Measurements from ENCODE around the gene HCRTR2. TPM values are rescaled to one million over a fixed set of nuclear protein-coding genes. Genes with fewer than 3 reads are reported as not detected.
"Not testable (repeated sequence)": the region's sequence is repeated elsewhere in the genome, so short reads cannot be mapped to it uniquely, and the experiment has no call there.

The HCRTR2 gene
- not detected for total RNA-seq

DNA sequence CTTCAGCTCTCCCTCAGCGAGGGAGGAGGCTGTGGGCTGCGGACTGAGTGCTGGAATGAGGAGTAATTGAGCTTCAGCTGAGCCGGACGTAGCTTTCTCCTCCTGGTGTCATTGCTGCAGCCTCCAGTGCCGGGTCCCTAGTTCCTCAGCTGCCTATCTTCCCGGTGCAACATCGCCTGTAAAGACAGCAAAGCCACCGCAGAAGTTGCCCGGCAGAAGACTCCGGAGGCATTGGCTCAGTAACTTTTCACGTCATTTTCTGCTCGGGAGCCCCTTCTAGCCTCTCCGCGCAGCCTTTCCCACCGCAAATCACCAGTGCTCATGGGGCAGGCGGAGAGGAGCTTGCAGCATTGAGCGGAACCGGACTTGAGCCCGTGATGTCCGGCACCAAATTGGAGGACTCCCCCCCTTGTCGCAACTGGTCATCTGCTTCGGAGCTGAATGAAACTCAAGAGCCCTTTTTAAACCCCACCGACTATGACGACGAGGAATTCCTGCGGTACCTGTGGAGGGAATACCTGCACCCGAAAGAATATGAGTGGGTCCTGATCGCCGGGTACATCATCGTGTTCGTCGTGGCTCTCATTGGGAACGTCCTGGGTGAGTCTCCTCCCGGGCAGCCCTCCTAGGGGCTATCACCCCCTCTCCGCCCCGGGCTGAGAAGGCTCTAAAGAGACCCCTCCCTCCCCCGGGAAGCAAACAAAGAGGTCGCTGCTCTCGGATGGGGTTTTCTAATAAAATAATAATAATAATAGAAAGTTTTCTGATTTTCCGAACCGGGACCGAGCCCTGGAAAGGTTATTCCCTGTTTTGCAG lies at the start of gene HCRTR2:
TSS of gene HCRTR2 (plus strand) at position 305 of the 816 bp plus-strand sequence. CDS start at position 378, 73 bp downstream.
- no peak within 1 kb of the TSS for H3K27ac Mint-ChIP-seq
- no peak for ATAC-seq
- no peaks in the 10 kb centered on the region for H3K36me3 Mint-ChIP-seq
- peaks cover 9 to 21% of the 10 kb centered on the region in 2 donors for H3K27me3 Mint-ChIP-seq
- H3K4me1 Mint-ChIP-seq (ENCODE audit: low read depth in 2 of 2), result no peaks in the 10 kb centered on the region
- H3K4me3 Mint-ChIP-seq, result no peak within 1 kb of the TSS
- no peak for DNase-seq (ENCODE audit: low spot score)
- H3K9me3 Mint-ChIP-seq, result peaks cover 9% of the 10 kb centered on the region

DNA sequence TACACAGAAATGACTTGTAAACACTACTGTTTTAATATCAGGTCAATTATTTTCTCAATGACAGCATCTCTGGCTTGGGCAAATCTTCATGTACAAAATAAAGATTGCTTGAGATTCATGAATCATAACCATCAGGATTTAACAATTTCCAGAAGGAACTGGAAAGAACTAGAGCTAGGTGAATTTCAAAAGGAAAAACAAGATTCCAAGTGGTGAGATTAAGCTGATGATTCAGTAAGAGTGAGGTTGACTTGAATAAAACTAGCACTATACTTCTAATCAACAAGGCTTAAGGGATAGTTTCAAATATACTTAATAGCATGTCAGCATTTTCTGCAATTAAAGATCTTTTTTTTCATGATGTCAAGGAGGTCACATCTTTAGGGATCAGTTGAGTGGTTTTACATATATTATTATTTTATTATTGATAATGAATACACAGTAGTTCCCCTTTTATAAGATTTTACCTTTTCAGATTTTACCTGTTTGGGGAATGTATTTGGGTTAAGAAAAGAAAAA lies 43.5 kb upstream of the HCRTR2 start:
- no peak for ATAC-seq
- H3K27me3 Mint-ChIP-seq, result no peaks in the 10 kb centered on the region
- H3K4me1 Mint-ChIP-seq (ENCODE audit: low read depth in 2 of 2), result no peaks in the 10 kb centered on the region
- H3K36me3 Mint-ChIP-seq, result peaks cover 10% of the 10 kb centered on the region
- H3K27ac Mint-ChIP-seq, result no peak overlapping the region
- H3K9me3 Mint-ChIP-seq, result peaks cover 25% of the 10 kb centered on the region
- no peak for DNase-seq (ENCODE audit: low spot score)
- no peak overlapping the region for H3K4me3 Mint-ChIP-seq

DNA sequence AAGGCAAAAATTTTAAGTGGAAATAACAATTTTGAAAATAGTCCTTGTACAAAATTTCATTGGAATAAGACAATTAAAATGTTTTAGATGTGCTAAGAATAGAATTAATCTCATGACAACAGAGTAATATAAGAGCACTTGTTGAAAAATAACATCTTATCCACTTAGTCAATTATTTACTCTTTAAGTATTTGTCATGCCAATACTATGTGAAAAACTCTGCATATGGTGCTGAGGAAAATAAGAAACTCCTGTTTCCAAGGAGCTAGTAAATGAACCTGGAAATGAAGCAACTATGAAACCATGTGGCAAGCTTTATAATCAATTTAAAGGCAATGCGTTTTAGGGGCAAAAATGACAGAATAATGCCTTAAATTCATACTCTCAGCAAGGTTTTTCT lies 42.7 kb upstream of the HCRTR2 start:
- no peak overlapping the region for H3K27ac Mint-ChIP-seq
- peaks cover 10% of the 10 kb centered on the region for H3K36me3 Mint-ChIP-seq
- no peaks in the 10 kb centered on the region for H3K4me1 Mint-ChIP-seq (ENCODE audit: low read depth in 2 of 2)
- peaks cover 25% of the 10 kb centered on the region for H3K9me3 Mint-ChIP-seq
- no peaks in the 10 kb centered on the region for H3K27me3 Mint-ChIP-seq
- ATAC-seq, result no peak
- DNase-seq (ENCODE audit: low spot score), result no peak
- H3K4me3 Mint-ChIP-seq, result no peak overlapping the region

DNA sequence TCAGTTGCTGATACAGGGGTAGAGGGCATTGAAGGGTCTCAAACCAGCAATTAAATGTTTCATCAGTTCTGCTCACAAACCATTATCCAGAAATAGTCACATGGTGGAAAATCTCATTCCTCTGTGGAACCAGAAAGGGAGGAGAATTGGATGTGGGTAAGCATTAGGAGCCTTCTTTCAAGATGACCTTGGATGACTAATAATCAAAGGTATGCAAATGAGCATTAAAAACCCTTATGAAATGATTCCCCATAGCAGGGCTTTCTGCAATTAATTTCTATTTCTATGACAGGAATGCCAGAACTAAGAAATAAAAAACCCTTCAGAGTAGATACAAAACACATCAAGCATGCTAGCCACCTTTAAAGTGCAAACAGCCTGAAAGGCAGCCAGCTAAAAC lies 37.4 kb upstream of the HCRTR2 start:
- Mint-ChIP-seq H3K36me3 (no peaks in the 10 kb centered on the region), H3K27me3 (no peaks in the 10 kb centered on the region), H3K4me3 (no peak overlapping the region), H3K9me3 (peaks cover 3% of the 10 kb centered on the region), H3K27ac (no peak overlapping the region), H3K4me1 (ENCODE audit: low read depth in 2 of 2) (no peaks in the 10 kb centered on the region)
- ATAC-seq, result no peak
- no peak for DNase-seq (ENCODE audit: low spot score)

DNA sequence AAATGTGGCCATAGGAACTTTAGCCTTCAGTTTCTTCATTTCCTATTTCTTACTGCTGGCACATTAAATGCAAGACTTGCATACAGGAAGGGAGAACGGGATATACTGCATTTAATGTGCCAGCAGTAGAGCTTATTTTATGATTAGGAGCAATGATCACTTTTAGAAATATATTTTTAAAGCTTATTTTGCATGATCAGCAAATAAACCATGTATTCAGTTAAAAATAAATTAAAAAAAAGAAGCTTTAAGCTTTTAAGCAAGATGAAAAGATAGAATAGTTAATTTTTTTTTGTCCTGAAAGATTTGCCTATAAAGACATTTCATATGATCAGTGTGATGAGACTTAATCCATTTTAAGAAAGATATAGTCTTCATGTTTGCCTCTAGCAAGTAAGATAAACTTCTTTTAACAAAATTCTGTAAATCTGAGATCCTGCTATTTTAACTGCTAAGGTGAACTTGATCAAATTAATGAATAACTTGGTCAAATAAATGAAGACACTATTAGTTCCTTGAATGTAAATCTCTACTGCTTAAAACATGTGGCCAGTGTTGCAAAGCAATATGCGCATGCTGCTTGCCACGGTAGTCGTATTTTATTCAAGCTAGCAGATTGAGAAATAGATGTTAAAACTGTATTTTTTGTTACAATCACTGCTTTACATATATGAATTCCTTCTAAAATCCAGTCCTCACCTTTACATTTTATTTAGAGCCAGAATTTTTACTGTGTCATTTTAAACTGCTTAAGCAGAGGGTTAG lies 36.2 kb upstream of the HCRTR2 start:
- no peaks in the 10 kb centered on the region for H3K36me3 Mint-ChIP-seq
- no peaks in the 10 kb centered on the region for H3K4me1 Mint-ChIP-seq (ENCODE audit: low read depth in 2 of 2)
- no peaks in the 10 kb centered on the region for H3K27me3 Mint-ChIP-seq
- H3K9me3 Mint-ChIP-seq, result peaks cover 1% of the 10 kb centered on the region
- DNase-seq (ENCODE audit: low spot score) (no peak), ATAC-seq (no peak)
- no peak overlapping the region for H3K4me3 Mint-ChIP-seq
- H3K27ac Mint-ChIP-seq, result no peak overlapping the region

DNA sequence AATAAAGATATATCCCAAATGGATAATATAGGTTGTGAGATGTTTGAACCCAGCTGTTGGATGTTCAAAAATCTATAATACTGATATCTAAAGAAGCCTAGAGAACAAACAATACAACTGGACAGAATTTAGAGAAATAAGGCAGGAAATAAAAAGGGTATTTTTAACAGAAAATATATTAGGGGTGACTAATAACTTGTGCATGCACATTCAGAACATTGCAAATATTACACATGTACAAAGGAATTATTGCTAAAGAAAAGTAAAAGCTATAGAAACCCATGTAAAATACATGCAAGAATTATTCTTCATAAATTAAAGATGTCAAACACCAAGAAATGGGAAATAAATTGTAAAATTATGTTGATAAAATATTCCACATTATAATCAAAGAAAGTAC lies 32.7 kb upstream of the HCRTR2 start:
- H3K27ac Mint-ChIP-seq, result no peak overlapping the region
- ATAC-seq (no peak), DNase-seq (ENCODE audit: low spot score) (no peak)
- H3K36me3 Mint-ChIP-seq, result no peaks in the 10 kb centered on the region
- H3K4me3 Mint-ChIP-seq, result no peak overlapping the region
- no peaks in the 10 kb centered on the region for H3K27me3 Mint-ChIP-seq
- H3K9me3 Mint-ChIP-seq, result peaks cover 4% of the 10 kb centered on the region
- H3K4me1 Mint-ChIP-seq (ENCODE audit: low read depth in 2 of 2), result no peaks in the 10 kb centered on the region

DNA sequence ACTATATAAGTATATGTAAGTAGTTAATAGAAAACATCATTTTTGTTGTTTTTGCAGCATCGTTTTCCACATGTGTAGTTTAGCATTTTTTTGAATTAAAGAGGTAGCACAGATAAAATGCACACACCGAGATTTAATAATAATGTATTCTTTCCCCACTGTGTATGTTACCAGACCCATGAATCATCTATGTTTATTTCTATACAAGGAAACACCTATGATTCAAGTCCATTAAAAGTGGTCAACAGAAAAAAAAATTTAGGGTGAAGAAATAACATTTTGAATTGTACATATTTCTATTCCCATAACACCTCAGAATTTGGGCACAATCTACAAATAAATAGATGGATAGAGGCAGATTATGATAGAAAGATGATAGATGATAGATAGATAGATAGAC lies 31.7 kb upstream of the HCRTR2 start:
- Mint-ChIP-seq H3K9me3 (peaks cover 6% of the 10 kb centered on the region), H3K27ac (no peak overlapping the region), H3K4me1 (ENCODE audit: low read depth in 2 of 2) (no peaks in the 10 kb centered on the region), H3K4me3 (no peak overlapping the region), H3K27me3 (no peaks in the 10 kb centered on the region), H3K36me3 (no peaks in the 10 kb centered on the region)
- DNase-seq (ENCODE audit: low spot score) (no peak), ATAC-seq (no peak)

DNA sequence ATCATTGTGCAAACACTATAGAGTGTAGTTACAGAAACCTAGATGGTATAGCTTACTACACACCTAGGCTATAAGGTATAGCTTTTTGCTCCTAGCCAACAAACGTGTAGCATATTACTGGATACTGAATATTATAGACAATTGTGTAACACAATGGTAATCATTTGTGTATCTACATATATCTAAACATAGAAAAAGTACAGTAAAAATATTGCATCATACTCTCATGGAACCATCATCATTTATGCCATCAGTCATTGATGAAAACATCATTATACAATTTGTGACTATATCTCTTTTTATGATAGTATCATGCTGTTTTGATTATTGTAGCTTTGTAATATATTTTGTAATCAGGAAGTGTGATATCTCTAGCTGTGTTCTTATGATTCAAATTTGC lies 21.0 kb upstream of the HCRTR2 start:
- Mint-ChIP-seq H3K27me3 (no peaks in the 10 kb centered on the region), H3K9me3 (peaks cover 8% of the 10 kb centered on the region), H3K4me3 (no peak overlapping the region), H3K36me3 (no peaks in the 10 kb centered on the region), H3K4me1 (ENCODE audit: low read depth in 2 of 2) (no peaks in the 10 kb centered on the region), H3K27ac (no peak overlapping the region)
- ATAC-seq (no peak), DNase-seq (ENCODE audit: low spot score) (no peak)

DNA sequence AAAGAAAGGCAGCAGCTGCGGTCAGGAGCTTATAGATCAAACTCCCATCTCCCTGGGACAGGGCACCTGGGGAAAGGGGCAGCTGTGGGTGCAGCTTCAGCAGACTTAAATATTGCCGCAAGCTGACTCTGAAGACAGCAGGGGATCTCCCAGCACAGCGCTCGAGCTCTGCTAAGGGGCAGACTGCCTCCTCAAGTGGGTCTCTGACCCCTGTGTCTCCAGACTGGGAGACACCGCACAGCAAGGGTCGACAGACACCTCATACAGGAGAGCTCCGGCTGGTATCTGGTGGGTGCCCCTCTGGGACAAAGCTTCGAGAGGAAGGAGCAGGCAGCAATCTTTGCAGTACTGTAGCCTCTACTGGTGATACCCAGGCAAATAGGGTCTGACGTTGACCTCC lies 15.5 kb upstream of the HCRTR2 start:
- not testable (repeated sequence) for H3K36me3 Mint-ChIP-seq; H3K4me3 Mint-ChIP-seq; ATAC-seq; H3K27ac Mint-ChIP-seq; H3K4me1 Mint-ChIP-seq (ENCODE audit: low read depth in 2 of 2); DNase-seq (ENCODE audit: low spot score); H3K27me3 Mint-ChIP-seq
- H3K9me3 Mint-ChIP-seq, result peaks cover 10% of the 10 kb centered on the region

DNA sequence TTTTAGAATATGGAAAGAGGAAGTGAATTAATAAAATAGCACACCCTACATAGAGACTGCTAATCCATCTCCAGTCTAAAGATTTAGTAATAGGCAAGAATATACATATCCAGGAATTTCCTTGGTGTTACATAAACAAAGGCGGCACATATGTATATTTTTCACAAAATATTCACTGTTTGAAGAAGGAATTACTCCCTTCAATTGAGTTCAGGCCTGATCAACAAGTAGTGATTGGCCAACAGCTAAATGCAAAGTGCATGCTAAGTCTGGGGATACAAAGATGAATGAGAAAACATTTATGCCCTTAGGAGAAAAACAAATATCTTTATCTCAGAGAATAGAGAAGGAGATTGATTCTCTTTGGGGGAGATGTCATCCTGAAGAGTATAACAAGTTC lies 6.5 kb upstream of the HCRTR2 start:
- DNase-seq (ENCODE audit: low spot score) (no peak), ATAC-seq (no peak)
- no peaks in the 10 kb centered on the region for H3K36me3 Mint-ChIP-seq
- H3K4me1 Mint-ChIP-seq (ENCODE audit: low read depth in 2 of 2), result no peaks in the 10 kb centered on the region
- no peak overlapping the region for H3K4me3 Mint-ChIP-seq
- no peak overlapping the region for H3K27ac Mint-ChIP-seq
- peaks cover 14% of the 10 kb centered on the region for H3K9me3 Mint-ChIP-seq
- H3K27me3 Mint-ChIP-seq, result peaks cover 1 to 4% of the 10 kb centered on the region in 2 donors

DNA sequence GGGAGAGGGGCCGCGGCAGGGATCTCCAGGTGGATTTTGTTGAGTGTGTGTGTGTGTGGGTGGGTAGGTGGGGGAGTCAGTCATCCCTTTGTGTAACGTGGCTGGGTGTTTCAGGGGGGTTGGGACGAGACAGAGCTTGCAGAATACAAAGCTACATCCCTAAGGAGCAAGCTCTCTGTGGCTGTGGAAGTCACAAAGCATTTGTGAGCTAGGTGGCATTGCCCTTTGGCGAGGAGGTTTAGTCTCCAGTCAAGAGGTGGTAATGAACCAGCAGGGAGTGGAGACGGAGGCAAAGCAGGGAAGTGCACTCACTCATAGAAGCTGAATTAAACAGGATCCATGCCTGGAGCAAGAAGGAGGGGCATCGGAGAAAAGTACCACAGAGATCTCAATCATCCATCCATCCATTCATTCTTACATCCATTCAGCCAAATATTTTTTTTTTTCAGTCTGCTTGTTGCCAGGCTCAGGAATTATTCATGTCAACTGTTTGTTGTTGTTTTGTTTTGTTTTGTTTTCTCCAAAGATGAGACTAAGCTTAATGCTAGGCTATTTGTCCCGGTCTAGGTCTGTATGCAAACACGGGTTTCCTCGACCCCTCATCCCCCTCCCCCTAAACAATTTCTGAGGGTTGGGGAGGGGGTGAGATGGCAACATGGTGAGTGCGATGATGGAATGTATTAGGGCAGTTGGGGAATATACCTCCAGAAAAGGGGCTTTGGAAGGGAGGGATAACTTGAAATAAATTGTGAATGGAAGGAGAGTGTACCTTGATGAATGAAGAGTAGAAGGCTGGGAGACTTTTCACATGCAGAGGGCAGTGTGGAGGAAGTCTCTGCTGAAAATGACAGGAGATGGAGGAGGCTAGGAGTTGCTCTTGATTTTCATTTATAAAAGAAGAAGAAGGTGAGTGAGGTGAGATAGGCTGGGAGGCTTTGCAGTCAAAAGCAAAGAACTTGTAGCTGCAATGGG lies 1.0 kb downstream of the HCRTR2 start:
- no peak for DNase-seq (ENCODE audit: low spot score)
- Mint-ChIP-seq H3K4me1 (ENCODE audit: low read depth in 2 of 2) (no peaks in the 10 kb centered on the region), H3K27me3 (peaks cover 9 to 21% of the 10 kb centered on the region in 2 donors), H3K9me3 (peaks cover 9% of the 10 kb centered on the region), H3K27ac (no peak overlapping the region), H3K36me3 (no peaks in the 10 kb centered on the region), H3K4me3 (no peak overlapping the region)
- no peak for ATAC-seq

DNA sequence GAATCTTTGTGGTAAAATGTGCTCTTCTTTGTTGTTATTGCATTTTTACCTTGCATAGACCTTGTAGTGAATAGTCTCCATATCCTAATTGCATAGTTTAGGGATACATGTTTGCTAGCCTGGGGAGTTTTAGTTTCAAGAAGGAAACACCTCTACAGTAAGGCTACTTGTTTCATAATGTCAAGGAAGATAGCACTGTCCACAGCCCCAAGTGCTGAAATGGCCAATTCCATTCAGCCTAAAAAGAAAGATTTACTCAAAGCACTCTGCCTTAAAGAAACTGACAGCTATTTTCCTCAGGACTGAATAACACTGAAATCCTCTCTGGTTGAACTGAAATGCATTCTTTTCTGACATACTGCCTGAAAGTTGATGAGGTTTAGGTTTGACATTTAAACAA lies 2.6 kb downstream of the HCRTR2 start:
- no peak overlapping the region for H3K27ac Mint-ChIP-seq
- ATAC-seq, result no peak
- no peak overlapping the region for H3K4me3 Mint-ChIP-seq
- H3K4me1 Mint-ChIP-seq (ENCODE audit: low read depth in 2 of 2), result no peaks in the 10 kb centered on the region
- peaks cover 9% of the 10 kb centered on the region for H3K9me3 Mint-ChIP-seq
- peaks cover 9 to 21% of the 10 kb centered on the region in 2 donors for H3K27me3 Mint-ChIP-seq
- DNase-seq (ENCODE audit: low spot score), result no peak
- H3K36me3 Mint-ChIP-seq, result no peaks in the 10 kb centered on the region

DNA sequence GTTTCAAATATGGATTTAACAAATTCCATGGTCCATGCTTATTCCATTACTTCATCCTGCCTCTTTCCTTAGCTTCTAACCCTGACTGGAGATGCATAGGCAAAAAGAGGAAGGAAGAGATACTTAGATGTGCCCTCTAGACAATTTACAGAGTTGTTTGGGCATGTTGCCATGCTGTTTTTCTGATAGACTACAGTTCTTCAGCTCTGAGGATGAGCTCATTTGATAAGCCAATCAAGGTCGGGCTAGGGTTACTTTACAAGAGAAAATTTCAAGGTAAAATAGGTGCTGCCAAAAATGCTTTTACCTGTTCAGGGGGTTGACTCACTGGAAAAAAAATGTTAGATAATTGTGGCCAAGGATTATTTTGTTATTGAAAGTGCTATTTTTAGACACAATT lies 5.9 kb downstream of the HCRTR2 start:
- H3K27me3 Mint-ChIP-seq, result peaks cover 4 to 9% of the 10 kb centered on the region in 2 donors
- H3K4me3 Mint-ChIP-seq, result no peak overlapping the region
- H3K36me3 Mint-ChIP-seq, result no peaks in the 10 kb centered on the region
- ATAC-seq, result no peak
- no peak for DNase-seq (ENCODE audit: low spot score)
- H3K4me1 Mint-ChIP-seq (ENCODE audit: low read depth in 2 of 2), result no peaks in the 10 kb centered on the region
- H3K27ac Mint-ChIP-seq, result no peak overlapping the region
- H3K9me3 Mint-ChIP-seq, result peaks cover 8% of the 10 kb centered on the region

All from natural killer cell treated with Interleukin-12 subunit alpha and Interleukin-12 subunit beta and Interleukin-15 and Interleukin-18, amount 100 ng/mL, for 72 hours (primary cell).